ENCODE measurements around the gene PPM1H. TPM values are rescaled to one million over a fixed set of nuclear protein-coding genes. Genes with fewer than 3 reads are reported as not detected.

Gene PPM1H
- total and polyA plus RNA-seq, 2 donors (not counting 1 experiment from before 2014, with no cell fraction given), result 0.01 TPM; not detected in 1

DNA sequence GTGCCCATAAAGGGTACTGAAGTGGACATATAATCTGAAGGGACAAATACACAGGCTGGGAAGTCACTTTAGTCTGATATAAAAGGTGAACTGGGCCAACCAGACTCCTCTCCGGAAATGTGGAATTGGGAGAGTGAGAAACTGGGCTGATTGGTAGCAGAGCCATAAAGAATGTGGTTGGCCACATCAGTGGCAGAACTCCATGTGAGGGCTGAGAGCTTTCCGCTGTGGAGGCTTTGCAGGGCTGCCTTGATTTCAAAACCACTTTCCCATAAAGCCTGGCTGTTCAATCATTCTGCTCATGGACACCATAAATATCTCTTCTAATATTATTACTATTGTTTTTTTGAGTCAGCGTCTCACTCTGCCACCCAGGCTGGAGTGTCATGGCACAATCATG, 248.0 kb downstream of the PPM1H start:
- H3K4me2 ChIP-seq (replicated peaks; ENCODE audit: low read depth, low read length, poor library complexity, severe bottlenecking), result no peak overlapping the region
- CTCF ChIA-PET, result no interaction called here
- no peaks in the 10 kb centered on the region for H3K9me3 ChIP-seq (ENCODE audit: control extremely low read depth in 1 of 3, control insufficient read depth in 2 of 3, insufficient read depth in 1 of 3, low read length in 2 of 3)
- H3K27me3 Mint-ChIP-seq, result peaks cover 5% of the 10 kb centered on the region
- no peaks in the 10 kb centered on the region for H3K79me2 ChIP-seq (ENCODE audit: control insufficient read depth, insufficient read depth, low read length)
- DNase-seq (no peak), ATAC-seq (ENCODE audit: low read depth) (no peak)
- intact Hi-C loops (cut with micrococcal nuclease), result no loop called here
- WGBS (ENCODE audit: insufficient coverage), result 100% methylated on average over 1 of the region's 3 CpGs
- no peak overlapping the region for H2AFZ ChIP-seq (ENCODE audit: insufficient read depth, low read depth, low read length, poor library complexity, severe bottlenecking)
- POLR2A ChIA-PET, result no interaction called here
- no peaks in the 10 kb centered on the region for H3K36me3 ChIP-seq (replicated peaks in 1 of 2; ENCODE audit: control extremely low read depth in 1 of 2, control insufficient read depth in 1 of 2, extremely low read depth in 1 of 2, insufficient read depth in 2 of 2, low read length in 1 of 2)
- no peak overlapping the region for H3K4me3 ChIP-seq (ENCODE audit: control extremely low read depth in 1 of 5, extremely low read depth in 1 of 5, insufficient read depth in 1 of 5, low read depth in 2 of 5, low read length in 4 of 5)
- H3K9me3 Mint-ChIP-seq (ENCODE audit: insufficient read depth), result no peaks in the 10 kb centered on the region
- no peak overlapping the region for H3K27ac ChIP-seq (ENCODE audit: low read length in 2 of 2)
- H3K27me3 ChIP-seq (replicated peaks in 1 of 4; ENCODE audit: control extremely low read depth in 1 of 4, control insufficient read depth in 3 of 4, insufficient read depth in 4 of 4, low read length in 3 of 4), result no peaks in the 10 kb centered on the region
- TF ChIP-seq EZH2 (IDR thresholded peaks at IDR 0.05; ENCODE audit: borderline replicate concordance, insufficient read depth, low read depth, low read length, poor library complexity, severe bottlenecking), result no peak
- TF ChIP-seq, protein P1, sequence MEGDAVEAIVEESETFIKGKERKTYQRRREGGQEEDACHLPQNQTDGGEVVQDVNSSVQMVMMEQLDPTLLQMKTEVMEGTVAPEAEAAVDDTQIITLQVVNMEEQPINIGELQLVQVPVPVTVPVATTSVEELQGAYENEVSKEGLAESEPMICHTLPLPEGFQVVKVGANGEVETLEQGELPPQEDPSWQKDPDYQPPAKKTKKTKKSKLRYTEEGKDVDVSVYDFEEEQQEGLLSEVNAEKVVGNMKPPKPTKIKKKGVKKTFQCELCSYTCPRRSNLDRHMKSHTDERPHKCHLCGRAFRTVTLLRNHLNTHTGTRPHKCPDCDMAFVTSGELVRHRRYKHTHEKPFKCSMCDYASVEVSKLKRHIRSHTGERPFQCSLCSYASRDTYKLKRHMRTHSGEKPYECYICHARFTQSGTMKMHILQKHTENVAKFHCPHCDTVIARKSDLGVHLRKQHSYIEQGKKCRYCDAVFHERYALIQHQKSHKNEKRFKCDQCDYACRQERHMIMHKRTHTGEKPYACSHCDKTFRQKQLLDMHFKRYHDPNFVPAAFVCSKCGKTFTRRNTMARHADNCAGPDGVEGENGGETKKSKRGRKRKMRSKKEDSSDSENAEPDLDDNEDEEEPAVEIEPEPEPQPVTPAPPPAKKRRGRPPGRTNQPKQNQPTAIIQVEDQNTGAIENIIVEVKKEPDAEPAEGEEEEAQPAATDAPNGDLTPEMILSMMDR (IDR thresholded peaks at IDR 0.05), result no peak
- no peaks in the 10 kb centered on the region for H3K4me1 ChIP-seq (ENCODE audit: control insufficient read depth in 2 of 2, insufficient read depth in 2 of 2, low read length in 2 of 2)
- no peak overlapping the region for H3K9ac ChIP-seq (ENCODE audit: low read length)
- H4K20me1 ChIP-seq (ENCODE audit: control insufficient read depth, insufficient read depth, low read length, poor library complexity, severe bottlenecking), result no peaks in the 10 kb centered on the region
- no peak overlapping the region for H3K4me3 Mint-ChIP-seq
- no peak overlapping the region for H3K27ac Mint-ChIP-seq
- H3K4me1 Mint-ChIP-seq, result no peaks in the 10 kb centered on the region

DNA sequence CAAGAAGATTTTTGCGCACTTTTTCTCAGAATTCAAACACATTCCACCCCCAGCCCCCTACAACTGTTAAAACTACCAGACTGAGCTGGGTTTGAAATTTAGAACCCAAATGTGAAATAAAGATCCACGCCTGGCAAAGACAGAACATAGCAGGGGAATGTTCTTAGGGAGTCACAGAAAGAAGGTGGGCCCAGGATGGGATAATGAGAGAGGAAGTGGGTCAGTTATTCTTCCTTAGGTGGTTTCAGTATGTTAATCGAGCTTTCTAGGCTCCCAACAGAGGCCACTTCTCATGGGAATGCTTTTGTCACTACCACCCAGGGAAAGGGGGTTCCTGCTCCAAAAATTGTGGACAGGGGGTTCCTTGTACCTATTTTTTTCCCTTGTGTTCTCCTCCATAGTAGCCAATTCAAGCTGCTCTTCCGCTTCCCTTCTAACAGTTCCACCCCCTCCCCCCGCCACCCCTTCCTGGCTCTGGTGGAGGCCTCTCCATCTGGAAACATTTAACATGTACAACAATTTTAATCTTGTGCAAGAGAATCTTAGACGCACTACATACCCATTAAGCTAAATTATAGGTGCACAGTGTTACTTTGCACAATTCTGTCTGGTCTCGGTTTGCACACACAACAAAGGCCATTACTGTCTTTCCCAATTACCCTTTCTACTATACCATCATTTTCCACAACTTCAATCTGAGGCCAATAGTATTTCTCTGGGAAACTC, 250.2 kb downstream of the PPM1H start:
- Mint-ChIP-seq H3K27ac (no peak overlapping the region), H3K27me3 (peaks cover 9% of the 10 kb centered on the region), H3K4me3 (no peak overlapping the region), H3K4me1 (peaks cover 3% of the 10 kb centered on the region), H3K9me3 (ENCODE audit: insufficient read depth) (no peaks in the 10 kb centered on the region)
- ChIA-PET CTCF (interaction anchor here (1.2 kb wide), 1 partner anchor 9 kb away, joined by 4 read pairs; no protein-coding TSS in a partner anchor), POLR2A (no interaction called here)
- Histone ChIP-seq H3K9ac (ENCODE audit: low read length) (no peak overlapping the region), H3K4me1 (ENCODE audit: control insufficient read depth in 2 of 2, insufficient read depth in 2 of 2, low read length in 2 of 2) (no peaks in the 10 kb centered on the region), H3K27ac (ENCODE audit: low read length in 2 of 2) (no peak overlapping the region), H3K27me3 (replicated peaks in 1 of 4; ENCODE audit: control extremely low read depth in 1 of 4, control insufficient read depth in 3 of 4, insufficient read depth in 4 of 4, low read length in 3 of 4) (peaks cover 0 to 3% (median 0%) of the 10 kb centered on the region in 4 experiments), H3K79me2 (ENCODE audit: control insufficient read depth, insufficient read depth, low read length) (no peaks in the 10 kb centered on the region), H2AFZ (ENCODE audit: insufficient read depth, low read depth, low read length, poor library complexity, severe bottlenecking) (no peak overlapping the region), H4K20me1 (ENCODE audit: control insufficient read depth, insufficient read depth, low read length, poor library complexity, severe bottlenecking) (no peaks in the 10 kb centered on the region), H3K4me3 (ENCODE audit: control extremely low read depth in 1 of 5, extremely low read depth in 1 of 5, insufficient read depth in 1 of 5, low read depth in 2 of 5, low read length in 4 of 5) (no peak overlapping the region), H3K36me3 (replicated peaks in 1 of 2; ENCODE audit: control extremely low read depth in 1 of 2, control insufficient read depth in 1 of 2, extremely low read depth in 1 of 2, insufficient read depth in 2 of 2, low read length in 1 of 2) (no peaks in the 10 kb centered on the region), H3K9me3 (ENCODE audit: control extremely low read depth in 1 of 3, control insufficient read depth in 2 of 3, insufficient read depth in 1 of 3, low read length in 2 of 3) (no peaks in the 10 kb centered on the region), H3K4me2 (replicated peaks; ENCODE audit: low read depth, low read length, poor library complexity, severe bottlenecking) (no peak overlapping the region)
- DNase-seq (no peak), ATAC-seq (ENCODE audit: low read depth) (no peak)
- WGBS (ENCODE audit: insufficient coverage), result 89% methylated on average over 6 of the region's 7 CpGs
- TF ChIP-seq, protein P1 (IDR thresholded peaks at IDR 0.05), result no peak
- no peak for TF ChIP-seq EZH2 (IDR thresholded peaks at IDR 0.05; ENCODE audit: borderline replicate concordance, insufficient read depth, low read depth, low read length, poor library complexity, severe bottlenecking)
- intact Hi-C loops (cut with micrococcal nuclease), result no loop called here

Measured in B cell (primary cell).